CD4-positive, CD25-positive, alpha-beta regulatory T cell (primary cell): Measurements from ENCODE around the gene DBR1. TPM values are rescaled to one million over a fixed set of nuclear protein-coding genes. Genes with fewer than 3 reads are reported as not detected.
"Not testable (repeated sequence)": the region's sequence is repeated elsewhere in the genome, so short reads cannot be mapped to it uniquely, and the experiment has no call there.

Experiments
- ATAC-seq, 2 donors: fragments of 150-1000 bp; cut with Tn5 transposase; one replicate each; pipeline ENCODE4 v1.10.0; 2021; ENCODE audit warnings: low read depth in 2 of 2, moderate number of reproducible peaks in 2 of 2, moderate library complexity in 1 of 2
- DNase-seq, 3 donors: peaks; one replicate each; pipeline versions ENCODE4 v3.0.0 to v3.0.0-alpha.2; 2012 to 2022; ENCODE audit warnings: mixed read lengths in 1 of 3
- H3K27ac ChIP-seq: one replicate; pipeline ENCODE4 v1.7.0; 2013; ENCODE audit warnings: mild to moderate bottlenecking, low read length; ENCODE audit not compliant: insufficient read depth, poor library complexity, severe bottlenecking
- H3K27me3 ChIP-seq: one replicate; pipeline ENCODE4 v1.7.0; 2013; ENCODE audit warnings: low read length; ENCODE audit not compliant: control insufficient read depth, insufficient read depth
- H3K36me3 ChIP-seq: one replicate; pipeline ENCODE4 v1.7.0; 2013; ENCODE audit warnings: mild to moderate bottlenecking, low read length, moderate library complexity; ENCODE audit not compliant: control insufficient read depth, insufficient read depth
- H3K4me1 ChIP-seq: 2 replicates; pipeline ENCODE4 v1.7.0; 2013; ENCODE audit warnings: mild to moderate bottlenecking, low read length; ENCODE audit not compliant: insufficient read depth, control insufficient read depth, poor library complexity, severe bottlenecking
- H3K4me3 ChIP-seq: one replicate; pipeline ENCODE4 v1.7.0; 2013; ENCODE audit warnings: low read depth, mild to moderate bottlenecking, low read length, moderate library complexity
- H3K9me3 ChIP-seq, 2 experiments: 1 replicate in 1 of 2; 2 replicates in 1 of 2; pipeline ENCODE4 v1.7.0; 2013; ENCODE audit warnings: low read length in 2 of 2, mild to moderate bottlenecking in 1 of 2, moderate library complexity in 1 of 2; ENCODE audit not compliant: control insufficient read depth in 2 of 2
- H3K27ac Mint-ChIP-seq, 3 donors: one replicate each; pipeline ENCODE4 v1.8.0; 2020 to 2022; ENCODE audit warnings: mild to moderate bottlenecking in 3 of 3, mixed read lengths in 3 of 3, moderate library complexity in 2 of 3
- H3K27me3 Mint-ChIP-seq: one replicate; pipeline ENCODE4 v1.8.0; 2022; ENCODE audit warnings: mild to moderate bottlenecking, mixed read lengths
- H3K36me3 Mint-ChIP-seq: one replicate; pipeline ENCODE4 v1.8.0; 2020; ENCODE audit warnings: mixed read lengths
- H3K4me1 Mint-ChIP-seq, 4 donors: one replicate each; pipeline ENCODE4 v1.8.0; 2020 to 2022; ENCODE audit warnings: mixed read lengths in 4 of 4, mild to moderate bottlenecking in 1 of 4
- H3K4me3 Mint-ChIP-seq, 4 donors: one replicate each; pipeline ENCODE4 v1.8.0; 2020 to 2022; ENCODE audit warnings: mild to moderate bottlenecking in 4 of 4, mixed read lengths in 4 of 4, moderate library complexity in 3 of 4
- H3K9me3 Mint-ChIP-seq, 7 donors: one replicate each; pipeline ENCODE4 v1.8.0; 2020 to 2022; ENCODE audit warnings: mixed read lengths in 7 of 7, mild to moderate bottlenecking in 3 of 7, moderate library complexity in 2 of 7
- polyA plus RNA-seq, 4 donors: library from polyadenylated mRNA; unstranded; fragments of 300-500 nt; fragmentation: Illumina TruSeq; gene quantifications; one replicate each; pipeline ENCODE4 v1.2.3, GENCODE V29; 2021
- total RNA-seq: library from RNA; stranded (reverse); gene quantifications from one replicate; pipeline ENCODE4 v1.2.3, GENCODE V29; 2022

Gene DBR1
- total and polyA plus RNA-seq, 5 donors from 2014 or later: 14.6 to 27.2 (median 19.6) TPM

DNA sequence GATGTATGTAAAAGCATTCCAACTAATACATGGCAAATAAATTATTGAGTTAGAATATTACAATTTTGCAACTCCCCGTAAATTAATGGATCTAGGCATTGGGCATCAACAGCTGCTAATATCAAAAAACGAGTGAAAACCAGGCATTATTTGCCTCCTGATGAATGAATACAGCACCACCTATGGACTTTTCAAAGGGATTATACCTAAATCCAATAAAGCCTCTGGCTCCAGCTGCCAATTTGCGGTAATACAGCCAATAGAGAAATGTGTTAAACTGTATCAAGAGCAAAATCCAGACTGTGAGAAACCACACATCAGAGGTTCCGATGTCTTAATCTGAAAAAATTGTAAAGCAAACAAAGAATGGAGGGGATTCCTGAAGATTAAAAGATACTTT is 26.2 kb downstream of the DBR1 start:
- Mint-ChIP-seq H3K27ac (no peak overlapping the region), H3K36me3 (peaks cover 2% of the 10 kb centered on the region), H3K9me3 (peaks cover 0 to 4% (median under 1%) of the 10 kb centered on the region in 7 donors), H3K4me1 (no peaks in the 10 kb centered on the region), H3K4me3 (peak overlapping the region in 1 of 4 donors; percentile 39), H3K27me3 (peaks cover 16% of the 10 kb centered on the region)
- no peaks in the 10 kb centered on the region for H3K9me3 ChIP-seq
- no peak overlapping the region for H3K27ac ChIP-seq
- H3K36me3 ChIP-seq: no peaks in the 10 kb centered on the region
- no peak for DNase-seq
- no peaks in the 10 kb centered on the region for H3K27me3 ChIP-seq
- no peaks in the 10 kb centered on the region for H3K4me1 ChIP-seq
- H3K4me3 ChIP-seq: no peak overlapping the region
- no peak for ATAC-seq

DNA sequence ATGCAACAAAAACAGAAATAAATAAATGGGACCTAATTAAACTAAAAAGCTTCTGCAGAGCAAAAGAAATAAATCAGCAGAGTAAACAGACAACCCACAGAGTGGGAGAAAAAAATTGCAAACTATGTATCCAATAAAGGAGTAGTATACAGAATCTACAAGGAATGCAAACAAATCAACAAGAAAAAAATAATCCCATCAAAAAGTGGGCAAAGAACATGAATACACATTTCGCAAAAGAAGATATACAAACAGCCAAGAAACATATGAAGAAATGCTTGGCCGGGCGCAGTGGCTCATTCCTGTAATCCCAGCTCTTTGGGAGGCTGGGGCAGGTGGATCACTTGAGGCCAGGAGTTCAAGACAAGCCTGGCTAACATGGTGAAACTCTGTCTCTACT is 32.5 kb downstream of the DBR1 start:
- not testable (repeated sequence) for H3K36me3 ChIP-seq, H3K4me3 Mint-ChIP-seq, ATAC-seq, H3K9me3 ChIP-seq, H3K4me3 ChIP-seq, H3K4me1 Mint-ChIP-seq, H3K36me3 Mint-ChIP-seq, H3K27me3 ChIP-seq, H3K9me3 Mint-ChIP-seq, H3K27ac ChIP-seq, H3K27ac Mint-ChIP-seq, H3K4me1 ChIP-seq, DNase-seq
- peaks cover 26% of the 10 kb centered on the region for H3K27me3 Mint-ChIP-seq

DNA sequence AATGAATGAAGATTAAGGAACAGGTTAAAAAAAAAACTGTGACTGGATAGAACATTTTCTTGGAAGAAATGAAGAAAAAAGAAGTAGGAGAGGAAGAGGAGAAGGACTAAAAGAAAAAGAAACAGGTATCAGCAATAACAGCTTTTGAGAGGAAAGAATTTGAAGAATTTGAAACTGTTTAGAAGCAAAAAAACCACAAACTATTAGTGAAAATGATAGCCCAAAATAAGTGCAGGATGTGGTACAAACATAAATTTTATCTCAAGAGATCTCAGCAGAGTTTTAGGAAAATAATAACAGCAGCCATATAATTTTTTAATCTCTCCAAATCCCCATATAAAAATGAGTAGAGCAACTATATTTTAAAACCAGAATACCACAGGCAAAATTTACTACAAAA is 33.8 kb downstream of the DBR1 start:
- ATAC-seq: no peak
- H3K36me3 ChIP-seq: no peaks in the 10 kb centered on the region
- peaks cover 0 to 5% (median 0%) of the 10 kb centered on the region in 4 donors for H3K4me1 Mint-ChIP-seq

DNA sequence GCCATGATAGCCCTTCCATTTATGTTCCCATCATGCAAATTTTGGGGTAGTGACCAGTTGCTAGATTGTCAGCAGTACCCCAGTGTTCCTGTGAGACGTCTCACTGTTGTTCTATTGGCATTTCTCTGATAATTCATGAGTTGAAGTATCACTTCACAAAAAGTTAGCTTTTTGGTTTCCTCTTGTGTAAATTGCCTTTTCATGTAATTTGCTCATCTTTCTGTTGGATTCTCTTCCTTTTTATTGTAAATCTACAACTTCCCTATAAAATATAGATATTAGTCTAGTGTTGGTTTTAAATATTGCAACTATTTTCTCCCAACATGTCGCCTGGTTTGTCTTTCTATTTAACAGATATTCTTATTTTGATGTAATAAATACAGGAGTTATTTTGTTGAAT is 35.0 kb downstream of the DBR1 start:
- ATAC-seq: no peak
- Histone ChIP-seq H3K9me3 (no peaks in the 10 kb centered on the region), H3K27me3 (peaks cover 5% of the 10 kb centered on the region), H3K4me1 (no peaks in the 10 kb centered on the region), H3K27ac (no peak overlapping the region), H3K4me3 (no peak overlapping the region), H3K36me3 (no peaks in the 10 kb centered on the region)
- DNase-seq: no peak
- H3K27me3 Mint-ChIP-seq: peaks cover 25% of the 10 kb centered on the region
- no peak overlapping the region for H3K4me3 Mint-ChIP-seq
- H3K4me1 Mint-ChIP-seq: peaks cover 0 to 5% (median 0%) of the 10 kb centered on the region in 4 donors
- H3K36me3 Mint-ChIP-seq: no peaks in the 10 kb centered on the region
- no peak overlapping the region for H3K27ac Mint-ChIP-seq
- peaks cover 0 to 4% (median 0%) of the 10 kb centered on the region in 7 donors for H3K9me3 Mint-ChIP-seq

More for the DNA sequence above, 33.8 kb downstream of the DBR1 start:
- Histone ChIP-seq H3K4me1 (no peaks in the 10 kb centered on the region), H3K27me3 (peaks cover 5% of the 10 kb centered on the region), H3K4me3 (no peak overlapping the region), H3K27ac (no peak overlapping the region), H3K9me3 (no peaks in the 10 kb centered on the region)
- Mint-ChIP-seq H3K9me3 (peaks cover 0 to 4% (median 0%) of the 10 kb centered on the region in 7 donors), H3K36me3 (no peaks in the 10 kb centered on the region), H3K27me3 (peaks cover 22% of the 10 kb centered on the region), H3K4me3 (no peak overlapping the region), H3K27ac (no peak overlapping the region)
- DNase-seq: no peak

DNA sequence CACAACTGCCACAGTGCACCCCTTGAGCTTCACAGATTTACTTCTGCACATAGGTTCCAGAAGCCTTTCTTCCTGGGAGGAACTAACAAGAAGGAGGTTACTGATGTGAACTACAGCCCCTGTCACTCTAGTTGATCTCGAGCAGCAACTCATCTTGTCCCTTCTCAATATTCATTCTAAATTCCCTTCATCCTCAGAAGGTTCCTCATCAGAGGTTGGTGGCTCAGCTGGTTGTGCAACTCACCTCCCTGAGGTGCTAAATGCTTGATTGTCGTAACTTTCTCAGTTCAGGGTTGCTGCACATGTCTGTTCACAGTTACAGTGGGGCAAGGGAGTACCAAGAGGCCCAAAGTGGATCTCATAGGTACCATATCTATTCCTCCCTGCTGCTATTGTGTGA is 36.9 kb downstream of the DBR1 start:
- H3K4me1 ChIP-seq: no peaks in the 10 kb centered on the region
- DNase-seq (no peak), ATAC-seq (no peak)
- H3K36me3 Mint-ChIP-seq: no peaks in the 10 kb centered on the region
- H3K27ac Mint-ChIP-seq: no peak overlapping the region
- peaks cover 0 to 3% (median 0%) of the 10 kb centered on the region in 7 donors for H3K9me3 Mint-ChIP-seq
- no peaks in the 10 kb centered on the region for H3K36me3 ChIP-seq
- H3K27me3 Mint-ChIP-seq: peaks cover 26% of the 10 kb centered on the region
- peaks cover 0 to 5% (median 0%) of the 10 kb centered on the region in 4 donors for H3K4me1 Mint-ChIP-seq
- H3K9me3 ChIP-seq: no peaks in the 10 kb centered on the region
- H3K4me3 ChIP-seq: no peak overlapping the region
- H3K27ac ChIP-seq: no peak overlapping the region
- H3K4me3 Mint-ChIP-seq: no peak overlapping the region
- peaks cover 10% of the 10 kb centered on the region for H3K27me3 ChIP-seq

DNA sequence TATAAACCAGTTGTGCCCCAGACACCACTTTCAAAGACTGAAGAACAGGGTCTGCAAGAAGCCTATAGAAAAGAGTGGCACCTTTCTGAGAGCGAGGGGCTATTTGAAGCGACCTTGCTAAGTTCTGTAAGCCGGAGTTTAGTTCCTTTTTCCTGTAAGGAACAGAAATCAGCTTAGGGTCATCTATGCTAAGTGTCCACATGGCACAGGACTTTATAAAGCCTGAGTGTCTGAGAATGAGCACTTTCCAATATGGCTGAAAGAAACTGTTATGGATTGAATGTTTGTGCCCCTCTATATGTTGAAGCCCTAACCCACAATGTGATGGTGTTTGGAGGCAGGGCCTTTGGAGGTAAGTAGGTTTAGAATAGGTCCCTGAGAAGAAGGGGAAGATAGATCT is 38.5 kb downstream of the DBR1 start:
- no peak overlapping the region for H3K4me3 Mint-ChIP-seq
- peaks cover 0 to 5% (median 0%) of the 10 kb centered on the region in 4 donors for H3K4me1 Mint-ChIP-seq
- no peak overlapping the region for H3K27ac Mint-ChIP-seq
- Histone ChIP-seq H3K27me3 (peaks cover 10% of the 10 kb centered on the region), H3K4me3 (no peak overlapping the region), H3K4me1 (no peaks in the 10 kb centered on the region), H3K36me3 (no peaks in the 10 kb centered on the region), H3K27ac (no peak overlapping the region), H3K9me3 (no peaks in the 10 kb centered on the region)
- H3K27me3 Mint-ChIP-seq: peaks cover 18% of the 10 kb centered on the region
- DNase-seq (no peak), ATAC-seq (no peak)
- no peaks in the 10 kb centered on the region for H3K36me3 Mint-ChIP-seq
- H3K9me3 Mint-ChIP-seq: peaks cover 0 to 1% (median 0%) of the 10 kb centered on the region in 7 donors

DNA sequence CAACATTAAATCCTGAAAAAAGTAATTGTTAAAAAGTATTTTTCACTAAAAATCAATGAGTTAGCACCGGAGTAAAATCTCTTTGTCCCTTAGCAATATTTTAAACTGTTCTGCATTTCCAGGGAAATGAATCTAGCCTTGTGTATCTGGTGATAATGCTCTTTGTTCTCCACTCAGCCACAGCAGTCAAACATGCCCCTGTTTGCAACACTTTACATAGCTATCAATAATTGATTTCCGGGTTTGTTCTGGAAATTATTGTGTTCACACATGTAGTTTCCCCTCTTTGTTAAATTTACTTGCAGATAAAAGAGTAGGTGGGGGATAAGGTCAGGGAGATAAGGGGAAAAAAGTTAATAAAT is 38.9 kb downstream of the DBR1 start:
- Histone ChIP-seq H3K9me3 (no peaks in the 10 kb centered on the region), H3K27ac (no peak overlapping the region), H3K36me3 (no peaks in the 10 kb centered on the region), H3K27me3 (peaks cover 10% of the 10 kb centered on the region), H3K4me1 (no peaks in the 10 kb centered on the region), H3K4me3 (no peak overlapping the region)
- H3K36me3 Mint-ChIP-seq: no peaks in the 10 kb centered on the region
- ATAC-seq: no peak
- H3K4me1 Mint-ChIP-seq: peaks cover 0 to 3% (median 0%) of the 10 kb centered on the region in 4 donors
- no peaks in the 10 kb centered on the region for H3K9me3 Mint-ChIP-seq
- H3K27ac Mint-ChIP-seq: no peak overlapping the region
- H3K4me3 Mint-ChIP-seq: no peak overlapping the region
- DNase-seq: no peak
- peaks cover 19% of the 10 kb centered on the region for H3K27me3 Mint-ChIP-seq

DNA sequence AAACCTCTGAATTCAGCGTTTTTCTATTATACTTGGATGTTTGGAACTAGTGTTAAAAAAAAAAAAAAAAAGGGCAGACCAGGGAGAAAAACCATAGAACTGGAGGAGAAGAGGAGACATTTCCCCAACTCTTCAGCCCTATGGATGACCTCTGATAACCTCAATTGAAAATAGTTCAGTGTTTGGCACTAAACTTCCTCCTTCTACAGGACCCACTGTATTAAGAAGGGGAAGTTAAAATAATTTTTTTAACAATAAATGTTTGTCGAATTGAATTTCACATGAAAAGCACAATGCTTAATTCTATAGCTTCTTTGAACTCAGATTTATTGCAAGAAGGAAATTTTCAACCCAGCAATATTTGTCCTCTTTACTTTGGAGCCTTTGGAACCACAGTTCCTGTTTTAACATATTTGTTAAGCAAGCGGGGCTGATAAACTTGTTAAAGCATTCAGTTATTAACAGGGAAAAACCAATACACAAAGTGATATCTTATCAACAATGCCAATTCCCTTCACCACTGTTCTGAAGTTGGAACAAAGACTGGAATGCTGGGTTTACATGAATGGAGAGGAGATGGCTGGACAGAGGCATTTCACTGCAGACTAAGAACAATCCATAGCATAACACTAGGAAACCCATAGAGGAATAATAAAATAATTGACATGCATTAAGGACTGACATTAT is 39.4 kb downstream of the DBR1 start:
- H3K27ac Mint-ChIP-seq: no peak overlapping the region

More for the DNA sequence above, 39.4 kb downstream of the DBR1 start:
- Mint-ChIP-seq H3K27me3 (peaks cover 23% of the 10 kb centered on the region), H3K4me1 (no peaks in the 10 kb centered on the region), H3K9me3 (no peaks in the 10 kb centered on the region), H3K36me3 (no peaks in the 10 kb centered on the region), H3K4me3 (no peak overlapping the region)
- Histone ChIP-seq H3K9me3 (no peaks in the 10 kb centered on the region), H3K36me3 (no peaks in the 10 kb centered on the region), H3K27me3 (peaks cover 10% of the 10 kb centered on the region), H3K4me3 (no peak overlapping the region), H3K4me1 (no peaks in the 10 kb centered on the region), H3K27ac (no peak overlapping the region)
- ATAC-seq (no peak), DNase-seq (no peak)
